Cardiac septum (tissue), 1 donor: ENCODE measurements around the gene NFIC. TPM values are rescaled to one million over a fixed set of nuclear protein-coding genes. Genes with fewer than 3 reads are reported as not detected.
A peak's percentile ranks its signal among the peaks of the same experiment; 100 is the strongest.
"Not testable (repeated sequence)": the region's sequence is repeated elsewhere in the genome, so short reads cannot be mapped to it uniquely, and the experiment has no call there.

ENCODE experiments used
- DNase-seq: peaks from one replicate; pipeline ENCODE4 v3.0.0-alpha.2; 2020; ENCODE audit warnings: low spot score
- intact Hi-C: fragments of 100-400 bp; cut with DNase I; formaldehyde crosslinking; loops from one replicate; pipeline ENCODE4 v1.14.0; 2022
- long read RNA-seq: library from polyadenylated mRNA; unstranded; transcript quantifications from one replicate; pipeline ENCODE4 v2.0.0, GENCODE V29; 2021
- total RNA-seq: library from RNA; stranded (reverse); fragmentation: NEBNext Ultra II Directional; extraction: Animal tissue kit (Norgen Biotek cat#: 25700); gene quantifications from one replicate; pipeline ENCODE4 v1.2.1, GENCODE V29; 2021
- donor health status: DM: no; HTN: no; CAD: no.

Gene NFIC
- 178 TPM for total RNA-seq
- long read RNA-seq, full-length matches to known transcripts, result 60 of 211 reads
- long read RNA-seq, partial matches to known transcripts, result 33 of 211 reads
- long read RNA-seq, other reads (novel, unspliced or antisense), result 118 of 211 reads

DNA sequence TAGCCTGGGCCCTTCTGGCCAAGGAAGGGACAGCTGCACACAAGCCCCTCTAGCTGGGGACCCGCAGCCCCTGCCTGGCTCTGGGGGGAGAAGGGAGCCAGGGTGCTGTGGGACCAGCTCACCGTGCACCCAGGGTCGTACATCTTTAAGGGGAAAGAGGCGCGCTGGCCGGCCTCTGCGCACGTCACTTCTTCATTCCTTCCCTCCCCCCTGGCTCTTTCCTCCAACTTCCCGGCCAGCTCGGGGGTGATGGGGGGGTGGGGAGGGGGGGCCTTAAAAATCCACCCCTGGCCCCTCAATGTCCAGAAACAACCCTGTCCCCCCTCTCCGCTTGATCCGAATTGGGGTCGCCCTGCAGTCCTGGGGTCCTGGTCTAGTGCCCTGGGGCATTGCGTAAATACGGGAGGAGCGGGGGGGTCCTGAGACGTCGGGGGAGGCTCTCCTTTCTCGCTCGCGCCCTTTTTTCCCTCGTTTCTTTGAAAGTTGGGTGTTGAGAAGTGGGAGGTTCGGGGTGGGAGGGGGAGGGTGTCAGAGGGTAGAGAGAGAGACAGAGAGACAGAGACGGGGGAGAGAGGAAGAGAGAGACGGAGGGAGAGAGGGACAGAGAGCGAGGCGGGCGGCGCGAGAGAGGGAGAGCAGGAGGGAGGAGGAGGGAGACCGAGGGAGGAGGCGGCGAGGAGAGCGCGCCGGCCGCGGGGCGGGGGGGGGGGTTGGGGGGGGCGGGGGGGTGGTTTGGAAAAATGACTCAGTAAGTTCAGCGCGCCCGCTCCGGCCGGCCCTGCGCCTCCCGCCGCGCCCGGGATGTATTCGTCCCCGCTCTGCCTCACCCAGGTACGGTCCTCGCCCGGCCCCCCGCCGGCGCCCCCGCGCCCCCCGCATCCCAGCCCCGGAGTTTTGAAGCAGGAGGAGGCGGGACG lies at the start of gene NFIC:
NFIC (plus strand) TSS at position 748 of the 917 bp plus-strand sequence; CDS start at position 802, 54 bp downstream.
- peak; percentile 87 for DNase-seq
- intact Hi-C loops, result no loop called here

DNA sequence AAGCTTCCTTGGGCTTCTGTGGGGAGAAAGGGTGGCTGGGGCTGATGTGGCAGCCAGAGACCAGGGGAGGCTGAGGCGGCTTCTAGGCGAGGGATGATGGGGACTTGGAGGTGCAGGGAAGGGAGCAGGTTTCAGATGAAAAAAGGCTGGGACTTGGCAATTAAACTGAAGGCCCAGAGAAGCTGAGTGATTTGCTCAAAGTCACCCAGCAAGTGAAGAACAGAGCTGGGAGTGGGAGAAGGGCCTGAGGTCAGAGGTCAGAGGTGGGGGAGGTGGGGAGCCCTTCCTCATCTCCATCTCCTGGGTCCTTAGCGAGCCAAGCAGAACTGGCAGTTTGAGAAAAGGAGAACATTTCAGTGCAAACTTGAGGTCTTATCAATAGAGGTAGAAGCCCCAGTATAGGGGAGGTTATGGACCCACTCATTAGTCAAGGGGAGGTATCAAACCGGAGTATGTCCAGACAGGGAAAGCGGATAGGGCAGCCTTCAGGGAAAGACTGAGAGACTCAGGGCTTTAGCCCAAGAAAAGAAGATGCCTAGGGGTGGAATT lies 49.6 kb upstream of the NFIC start:
- intact Hi-C loops, result no loop called here
- no peak for DNase-seq

DNA sequence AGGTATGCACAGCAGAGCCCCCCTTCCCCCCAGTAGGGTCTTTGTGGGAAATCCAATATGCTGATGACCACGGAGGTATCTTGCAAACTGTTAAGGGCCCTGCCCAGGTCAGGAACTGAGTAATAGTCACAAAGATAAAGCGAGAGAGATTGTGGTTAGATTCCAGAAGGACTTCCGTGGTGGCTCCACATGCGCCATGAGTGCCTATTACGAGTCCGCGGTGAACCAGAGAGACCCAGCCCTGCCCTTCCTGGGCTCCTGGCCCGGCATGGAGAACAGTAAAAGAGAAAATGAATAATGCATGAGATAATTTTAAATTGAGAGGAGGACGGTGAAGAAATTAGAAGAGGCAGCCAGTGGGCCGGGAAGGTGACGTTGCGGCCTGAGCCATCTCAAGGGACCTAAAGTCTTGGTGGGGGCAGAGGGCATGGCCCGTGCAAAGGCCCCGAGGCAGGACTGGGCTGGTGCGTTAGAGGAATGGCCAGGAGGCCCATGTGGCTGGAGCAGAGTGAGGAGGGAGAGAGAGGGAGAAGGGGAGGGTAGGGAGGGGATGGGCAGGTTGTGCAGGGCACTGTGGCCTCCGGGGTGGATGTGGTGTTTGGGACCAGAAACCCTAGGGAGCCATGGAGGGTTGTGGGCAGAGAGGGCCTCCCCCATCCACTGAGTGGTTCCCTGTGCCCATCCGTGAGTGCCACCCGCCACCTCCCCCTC lies 46.6 kb upstream of the NFIC start:
- no peak for DNase-seq
- intact Hi-C loops, result no loop called here

DNA sequence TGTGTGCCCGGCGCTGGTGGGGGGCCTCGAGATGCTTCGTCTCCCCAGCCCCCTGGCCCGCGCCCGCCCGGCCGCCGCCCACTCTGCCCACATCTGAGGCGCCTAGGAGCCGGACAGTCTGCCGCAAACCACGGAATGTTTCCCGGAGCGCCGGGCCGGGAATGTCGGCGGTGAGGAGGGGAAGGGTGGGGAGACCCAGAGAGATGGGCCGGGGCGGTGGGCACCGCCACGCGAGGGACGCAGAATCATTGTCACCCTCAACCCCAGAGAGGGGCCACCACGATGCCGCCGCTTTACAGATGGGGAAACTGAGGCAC lies 46.1 kb upstream of the NFIC start:
- no peak for DNase-seq
- intact Hi-C loops, result no loop called here

DNA sequence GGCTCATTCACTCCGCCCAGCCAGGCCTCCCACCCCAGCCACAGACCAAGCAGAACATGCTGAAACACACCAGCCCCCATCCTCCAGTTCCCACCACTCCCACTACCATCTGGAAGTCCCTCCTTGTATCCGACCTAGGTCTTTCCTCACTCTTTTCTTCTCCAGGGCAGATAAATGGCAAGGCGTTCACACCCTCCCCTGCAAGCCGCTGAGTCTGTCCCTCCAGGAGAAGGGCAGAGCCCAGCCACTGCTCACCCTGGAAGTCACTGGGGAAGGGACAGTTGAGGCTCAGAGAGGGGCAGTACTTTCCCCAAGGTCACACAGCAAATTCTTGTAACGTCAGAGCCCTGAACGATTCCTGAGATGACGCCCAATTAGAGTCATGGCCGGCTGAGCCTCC lies 45.5 kb upstream of the NFIC start:
- no peak for DNase-seq
- intact Hi-C loops, result no loop called here

DNA sequence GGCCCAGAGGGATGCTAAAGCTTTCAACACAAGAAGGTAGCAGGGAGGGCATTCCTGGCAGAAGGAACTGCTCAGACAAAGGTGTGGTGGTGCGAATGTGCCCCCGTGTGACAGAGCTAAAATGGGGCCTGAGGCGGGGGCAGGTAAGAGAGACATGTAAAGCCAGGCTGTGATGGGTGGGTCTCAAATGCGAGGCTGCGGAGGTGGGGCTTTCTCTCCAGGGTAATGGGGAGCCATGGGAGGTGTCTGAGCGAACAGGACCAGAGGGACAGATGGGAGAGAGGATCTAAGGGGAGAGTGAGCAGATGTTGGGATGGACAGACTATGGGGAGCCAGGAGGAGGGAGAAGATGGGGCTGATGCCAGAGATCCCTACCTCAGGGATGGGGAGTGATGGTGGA lies 44.7 kb upstream of the NFIC start:
- intact Hi-C loops, result no loop called here
- DNase-seq, result no peak

DNA sequence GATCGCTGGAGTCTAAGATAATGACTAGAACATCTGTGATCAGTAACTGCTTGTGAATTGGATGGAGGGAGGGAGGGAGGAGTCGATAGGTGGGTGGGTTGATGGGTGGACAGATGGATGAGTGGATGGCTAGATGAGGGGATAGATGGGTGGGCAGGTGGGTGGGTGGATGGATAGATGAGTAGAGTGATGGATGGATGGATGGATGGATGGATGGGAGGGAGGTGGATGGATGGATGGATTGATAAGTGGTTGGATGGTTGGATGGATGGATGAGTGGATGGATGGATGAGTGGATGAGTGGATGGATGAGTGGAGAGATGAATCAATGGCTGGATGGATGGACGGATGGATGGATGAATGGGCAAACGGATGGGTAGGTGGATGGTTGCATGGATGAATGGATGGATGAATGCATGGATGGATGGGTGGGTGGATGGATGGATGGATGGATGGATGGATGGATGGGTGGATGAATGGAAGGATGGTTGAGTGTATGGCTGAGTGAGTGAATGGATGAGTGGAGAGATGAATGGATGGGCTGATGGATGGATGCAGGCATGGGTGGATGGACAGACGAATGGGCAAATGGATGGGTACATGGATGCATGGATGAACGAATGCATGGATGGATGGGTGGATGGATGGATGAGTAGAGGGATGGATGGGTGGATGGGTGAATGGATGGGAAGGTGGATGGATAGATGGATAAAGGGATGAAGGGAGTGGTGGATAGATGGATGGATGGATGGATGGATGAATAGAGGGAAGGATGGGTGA lies 44.0 kb upstream of the NFIC start:
- DNase-seq, result no peak
- intact Hi-C loops, result no loop called here

DNA sequence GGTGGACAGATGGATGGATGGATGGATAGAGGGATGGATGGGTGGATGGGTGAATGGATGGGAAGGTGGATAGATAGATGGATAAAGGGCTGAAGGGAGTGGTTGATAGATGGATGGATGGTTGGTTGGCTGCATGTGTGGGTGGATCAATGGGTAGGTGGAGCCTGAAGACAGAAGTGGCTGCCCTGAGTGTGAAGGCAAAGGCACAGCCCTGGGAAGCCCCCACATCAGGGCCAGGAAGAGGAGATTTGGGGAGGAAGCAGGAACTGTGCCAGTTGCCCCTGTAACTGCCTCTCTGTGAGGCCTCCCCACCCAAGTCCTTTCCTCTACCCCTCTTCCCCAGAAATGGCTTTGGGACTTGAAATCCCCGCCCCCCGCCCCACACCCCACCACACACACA lies 43.4 kb upstream of the NFIC start:
- intact Hi-C loops, result no loop called here
- no peak for DNase-seq

DNA sequence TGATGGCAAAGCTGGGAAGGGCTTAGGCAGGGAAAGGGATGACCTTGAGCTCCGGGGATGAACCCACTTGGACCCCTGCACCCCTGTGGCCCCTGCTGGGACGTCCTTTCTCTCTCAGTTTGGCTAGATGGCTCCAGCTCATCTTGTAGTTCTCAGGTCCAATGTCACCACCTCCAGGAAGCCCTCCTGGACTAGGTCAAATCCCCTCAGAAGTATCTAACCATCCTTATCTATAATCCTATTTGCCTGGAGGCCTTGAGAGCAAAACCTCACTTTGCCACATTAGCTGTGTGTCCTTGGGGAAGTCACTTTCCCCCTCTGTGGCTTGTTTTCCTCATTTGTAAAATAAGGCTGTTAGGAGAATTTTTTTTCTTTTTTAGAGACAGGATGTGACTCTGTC lies 42.7 kb upstream of the NFIC start:
- DNase-seq, result no peak
- intact Hi-C loops, result no loop called here

DNA sequence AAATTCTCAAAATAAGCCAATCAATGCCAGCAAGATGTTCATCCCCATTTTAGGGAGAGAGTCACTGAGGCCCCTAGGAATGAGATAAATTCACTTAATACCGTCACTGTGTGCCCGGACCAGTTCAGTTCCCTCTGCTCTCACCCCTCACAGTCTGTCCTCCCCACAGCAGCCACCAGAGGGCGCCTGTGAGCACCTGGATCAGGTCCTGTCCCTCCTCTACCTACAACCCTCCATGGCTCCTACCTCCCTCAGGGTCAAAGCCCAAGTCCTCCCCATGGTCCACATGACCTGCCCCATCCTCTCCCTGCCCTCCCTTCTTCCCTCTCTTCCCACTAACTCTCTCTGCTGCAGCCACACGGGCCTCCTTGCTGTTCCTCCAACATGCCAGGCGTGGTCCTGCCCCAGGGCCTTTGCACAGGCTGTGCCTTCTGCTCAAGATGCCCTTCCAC lies 42.0 kb upstream of the NFIC start:
- intact Hi-C loops, result no loop called here
- no peak for DNase-seq

DNA sequence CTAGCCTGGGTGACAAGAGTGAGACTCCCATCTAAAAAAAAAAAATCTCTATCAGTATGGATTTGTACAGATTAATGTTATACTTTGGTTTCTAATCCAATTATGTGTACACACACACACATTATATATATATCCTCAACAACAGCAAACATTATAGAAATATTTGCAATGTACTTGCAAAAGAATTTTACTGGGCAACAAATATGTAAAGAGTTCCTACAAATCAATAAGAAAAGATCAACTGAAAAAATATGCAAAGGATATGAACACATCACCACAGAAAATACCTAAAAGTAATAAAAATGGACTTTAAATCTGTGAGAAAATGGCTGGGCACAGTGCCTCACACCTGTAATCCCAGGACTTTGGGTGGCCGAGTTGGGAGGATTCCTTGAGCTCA lies 40.9 kb upstream of the NFIC start:
- intact Hi-C loops, result no loop called here
- no peak for DNase-seq

DNA sequence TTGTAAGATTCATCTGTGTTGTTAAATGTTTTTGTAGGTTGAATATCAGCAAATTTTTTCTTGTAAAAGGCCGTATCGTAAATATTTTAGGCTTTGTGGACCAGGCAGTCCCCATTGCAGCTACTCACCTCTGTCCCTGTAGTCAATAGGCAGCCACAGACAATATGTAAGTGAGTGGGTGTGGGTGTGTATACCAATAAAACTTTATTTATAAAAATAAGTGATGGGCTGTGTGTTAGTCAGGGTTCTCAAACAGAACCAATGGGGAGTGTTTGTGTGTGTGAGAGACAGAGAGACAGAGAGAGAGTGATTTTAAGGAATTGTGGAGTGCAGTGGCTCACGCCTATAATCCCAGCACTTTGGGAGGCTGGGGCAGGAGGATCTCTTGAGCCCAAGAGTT lies 37.6 kb upstream of the NFIC start:
- no peak for DNase-seq
- intact Hi-C loops, result loop anchor here (2.0 kb wide), 1 partner anchor 100 kb away; no protein-coding TSS in a partner anchor

DNA sequence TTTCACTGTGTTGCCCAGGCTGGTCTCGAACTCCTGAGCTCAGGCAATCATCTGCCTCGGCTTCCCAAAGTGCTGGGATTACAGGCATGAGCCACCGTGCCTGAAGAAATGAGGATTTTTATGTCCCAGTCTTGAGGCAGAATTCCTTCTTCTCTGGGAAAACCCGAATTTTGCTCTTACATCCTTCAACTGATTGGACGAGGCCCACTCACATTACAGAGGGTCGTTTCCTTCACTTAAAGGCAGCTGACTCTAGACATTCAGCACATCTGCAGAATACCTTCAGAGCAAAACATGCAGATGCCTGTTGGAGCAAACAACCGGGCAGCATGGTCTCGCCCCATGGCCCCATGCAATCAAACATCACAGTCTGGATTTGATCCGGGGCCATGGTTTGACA lies 36.3 kb upstream of the NFIC start:
- no peak for DNase-seq
- intact Hi-C loops, result no loop called here

DNA sequence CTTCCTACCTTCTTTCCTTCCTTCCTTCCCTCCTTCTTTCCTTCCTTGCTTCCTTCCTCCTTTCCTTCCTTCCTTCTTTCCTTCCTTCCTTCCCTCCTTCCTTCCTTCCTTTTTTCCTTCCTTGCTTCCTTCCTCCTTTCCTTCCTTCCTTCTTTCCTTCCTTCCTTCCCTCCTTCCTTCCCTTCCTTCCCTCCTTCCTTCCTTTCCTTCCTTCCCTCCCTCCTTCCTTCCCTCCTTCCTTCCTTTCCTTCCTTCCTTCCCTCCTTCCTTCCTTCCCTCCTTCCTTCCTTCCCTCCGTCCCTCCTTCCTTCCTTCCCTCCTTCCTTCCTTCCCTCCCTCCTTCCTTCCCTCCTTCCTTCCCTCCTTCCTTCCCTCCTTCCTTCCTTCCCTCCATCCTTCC lies 34.2 kb upstream of the NFIC start:
- intact Hi-C loops, result not testable (repeated sequence)

DNA sequence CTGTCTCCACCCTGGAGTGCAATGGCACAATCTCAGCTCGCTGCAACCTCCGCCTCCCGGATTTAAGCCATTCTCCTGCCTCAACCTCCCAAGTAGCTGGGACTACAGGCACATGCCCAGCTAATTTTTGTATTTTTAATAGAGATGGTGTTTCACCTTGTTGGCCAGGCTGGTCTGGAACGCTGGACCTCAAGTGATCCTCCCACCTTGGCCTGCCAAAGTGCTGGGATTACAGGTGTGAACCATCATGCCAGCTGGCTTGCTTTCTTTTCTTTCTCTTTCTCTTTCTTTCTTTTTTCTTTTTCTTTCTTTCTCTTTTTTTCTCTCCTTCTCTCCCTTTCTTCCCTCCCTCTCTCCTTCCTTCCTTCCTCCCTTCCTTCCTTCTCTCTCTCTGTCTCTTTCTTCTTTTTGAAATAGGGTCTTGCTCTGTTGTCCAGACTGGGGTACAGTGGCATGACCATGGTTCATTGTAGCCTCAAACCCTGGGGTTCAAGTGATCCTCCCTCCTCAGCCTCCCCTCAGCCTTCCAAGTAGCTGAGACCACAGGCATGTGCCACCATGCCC lies 33.3 kb upstream of the NFIC start:
- no peak for DNase-seq
- intact Hi-C loops, result no loop called here

More for the DNA sequence above, 34.2 kb upstream of the NFIC start:
- not testable (repeated sequence) for DNase-seq

DNA sequence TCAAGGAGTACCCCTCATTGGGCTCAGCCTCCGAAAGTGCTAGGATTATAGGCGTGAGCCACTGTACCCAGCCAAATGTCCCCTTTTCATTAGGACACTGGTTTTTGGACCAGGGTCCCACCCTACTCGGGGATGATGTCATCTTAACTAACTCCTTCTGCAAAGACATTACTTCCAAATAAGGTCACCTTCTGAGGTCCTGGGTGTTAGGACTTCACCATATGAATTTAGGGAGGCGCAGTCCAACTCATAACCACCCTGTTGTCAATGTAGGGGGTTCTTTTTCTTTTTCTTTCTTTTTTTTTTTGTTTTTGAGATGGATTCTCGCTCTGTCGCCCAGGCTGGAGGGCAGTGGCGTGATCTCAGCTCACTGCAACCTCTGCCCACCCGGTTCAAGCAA lies 32.7 kb upstream of the NFIC start:
- DNase-seq, result no peak
- intact Hi-C loops, result no loop called here

DNA sequence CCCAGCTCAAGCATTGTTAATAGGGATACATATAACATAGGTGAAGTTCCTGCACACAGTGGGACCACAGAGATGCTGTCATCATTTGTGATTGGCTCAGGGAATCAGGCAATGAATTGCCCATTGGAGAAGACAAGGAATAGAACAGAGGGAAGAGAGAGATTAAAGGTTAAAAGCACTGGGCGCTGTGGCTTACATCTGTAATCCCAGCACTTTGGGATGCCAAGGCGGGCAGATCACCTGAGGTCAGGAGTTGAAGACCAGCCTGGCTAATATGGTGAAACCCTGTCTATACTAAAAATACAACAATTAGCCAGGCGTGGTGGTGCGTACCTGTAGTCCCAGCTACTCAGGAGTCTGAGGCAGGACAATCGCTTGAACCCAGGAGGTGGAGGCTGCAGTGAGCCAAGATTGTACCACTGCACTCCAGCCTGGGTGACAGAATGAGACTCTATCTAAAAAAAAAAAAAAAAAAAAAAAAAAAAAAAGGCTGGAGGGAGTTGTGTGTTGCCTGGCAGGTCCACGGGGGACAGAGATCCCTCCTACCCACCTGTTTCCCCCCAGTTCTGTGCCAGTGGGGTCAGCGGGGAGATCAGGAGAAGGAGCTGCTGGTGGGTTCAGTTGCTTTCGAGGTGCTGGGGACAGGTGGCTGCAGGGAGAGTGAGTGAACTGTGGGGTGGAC lies 31.5 kb upstream of the NFIC start:
- intact Hi-C loops, DNase-seq: not testable (repeated sequence)

DNA sequence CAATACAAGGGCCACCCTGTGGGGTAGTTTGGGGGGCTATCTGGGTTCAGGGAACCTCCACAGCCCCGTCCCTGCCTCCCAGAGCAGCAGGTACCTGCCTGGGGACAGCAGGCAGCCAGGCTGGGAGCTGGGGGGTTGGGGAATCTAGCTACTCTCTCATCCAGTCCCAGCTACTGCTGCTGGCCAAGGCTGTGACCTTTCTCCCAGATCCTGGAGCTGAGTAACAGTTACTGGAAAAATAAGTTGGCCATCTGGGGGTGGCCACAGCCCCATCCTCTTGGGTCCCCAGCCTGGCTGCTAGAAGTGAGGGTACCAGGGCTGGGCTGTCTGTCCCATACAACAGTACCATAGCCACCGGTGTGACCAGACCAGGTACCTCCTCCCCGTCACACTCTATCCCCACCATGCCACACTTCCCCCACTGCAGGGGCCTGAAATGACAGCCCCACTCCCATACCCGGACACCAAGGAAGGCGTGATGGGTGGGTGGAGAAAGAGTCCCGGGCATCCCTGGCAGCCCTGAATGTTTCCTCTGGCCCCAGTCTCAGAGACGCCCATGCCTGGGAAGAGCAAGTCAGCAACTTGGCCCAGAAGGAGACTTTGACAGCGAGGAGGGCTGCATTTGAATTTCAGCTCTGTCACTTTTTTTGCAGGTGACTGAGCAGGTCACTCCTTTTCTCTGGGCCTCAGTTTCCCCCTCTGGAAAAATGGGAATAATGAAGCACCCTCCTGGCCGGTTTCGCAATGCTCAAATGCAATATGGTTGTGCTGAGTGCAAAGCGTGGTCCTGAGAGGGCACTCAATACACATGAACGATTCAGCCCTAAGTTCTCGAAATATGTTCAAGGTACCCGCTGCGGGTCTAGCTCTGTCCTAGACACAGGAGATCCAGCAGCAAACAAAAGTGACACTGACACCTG lies 30.7 kb upstream of the NFIC start:
- intact Hi-C loops, result loop anchor here (1.0 kb wide), 1 partner anchor 69 kb away; no protein-coding TSS in a partner anchor
- DNase-seq, result no peak
